G401 (cell line): ENCODE data around the gene ZMYND10. TPM values are rescaled to one million over a fixed set of nuclear protein-coding genes. Genes with fewer than 3 reads are reported as not detected.

Experiments
- DNase-seq: peaks from one replicate; pipeline ENCODE4 v3.0.0-alpha.2; 2015; ENCODE audit warnings: low spot score
- in situ Hi-C: cut with HindIII; loops from 2 replicates; pipeline ENCODE4 v1.10.0; 2016; ENCODE audit warnings: low sequenced_read_pairs, mixed read lengths
- total RNA-seq: library from RNA; depleted of rRNA; stranded (reverse); fragments of >200 nt; shearing (Covaris generic); gene quantifications from 2 replicates; pipeline ENCODE4 v1.2.3, GENCODE V29; 2014; rRNA removed

ZMYND10 gene
- total RNA-seq, result 10.1 TPM in 1 of 2 replicates, not detected in the other

DNA sequence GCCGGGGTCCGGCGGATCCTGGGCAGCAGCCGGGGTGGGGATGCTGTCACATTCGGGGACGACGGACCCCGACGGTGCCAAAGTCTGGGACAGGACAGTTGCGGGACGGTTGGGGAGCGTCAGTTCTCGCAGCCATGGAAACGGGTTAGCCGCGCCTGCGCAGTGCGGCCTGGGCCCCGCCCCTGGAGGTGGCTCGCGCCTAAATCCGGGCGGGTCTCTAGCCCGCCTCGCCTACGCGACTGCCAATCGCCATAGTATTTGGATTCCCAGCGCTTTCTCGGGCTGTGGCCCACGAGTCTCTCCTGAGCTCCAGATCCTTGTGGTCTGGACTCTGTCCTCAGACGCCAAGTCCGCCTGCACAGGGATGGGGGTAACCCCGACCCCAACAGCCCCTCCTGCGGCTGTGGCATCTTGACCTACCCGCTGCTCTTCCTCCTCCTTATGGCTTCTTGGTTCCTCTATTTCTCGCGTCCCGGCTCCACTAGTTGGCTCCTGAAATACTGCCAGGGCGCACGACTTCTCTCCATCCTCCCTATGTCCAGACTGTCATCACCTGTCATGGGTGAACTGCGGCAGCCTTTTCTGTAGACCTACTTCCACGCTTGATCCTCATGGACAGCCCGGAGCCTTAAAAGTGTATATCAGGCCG lies at the start of gene ZMYND10:
TSS of gene ZMYND10 (minus strand) at position 147 of the 649 bp plus-strand sequence. CDS start 153 bp downstream, outside the sequence.
- DNase-seq, result no peak
- in situ Hi-C loops, result no loop called here

DNA sequence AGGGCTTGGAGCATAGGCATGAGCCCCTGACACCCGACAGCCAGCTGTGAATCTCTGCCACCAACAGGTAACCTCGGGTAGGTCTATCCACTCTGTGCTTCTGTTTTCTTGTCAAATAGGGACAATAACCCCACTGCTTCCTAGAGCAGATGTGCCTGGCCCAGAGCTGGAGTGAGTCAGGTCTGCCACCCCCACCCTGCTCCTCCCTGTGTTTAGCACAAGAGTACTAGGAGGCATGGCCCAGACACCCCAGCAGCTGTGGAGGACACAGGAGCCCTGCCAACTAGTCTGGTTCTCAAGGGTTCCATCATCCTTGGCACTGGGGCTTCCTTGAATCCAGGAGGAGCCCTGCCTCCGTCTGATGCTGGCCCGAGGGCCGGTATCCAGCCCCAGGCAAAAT lies 47.5 kb upstream of the ZMYND10 start:
- in situ Hi-C loops, result no loop called here

GRCh38 chr3:50392101-50392715 lies 46.7 kb upstream of the ZMYND10 start:
- in situ Hi-C loops, result no loop called here
- DNase-seq, result peak; percentile 25

More for the DNA sequence above, 47.5 kb upstream of the ZMYND10 start:
- no peak for DNase-seq

DNA sequence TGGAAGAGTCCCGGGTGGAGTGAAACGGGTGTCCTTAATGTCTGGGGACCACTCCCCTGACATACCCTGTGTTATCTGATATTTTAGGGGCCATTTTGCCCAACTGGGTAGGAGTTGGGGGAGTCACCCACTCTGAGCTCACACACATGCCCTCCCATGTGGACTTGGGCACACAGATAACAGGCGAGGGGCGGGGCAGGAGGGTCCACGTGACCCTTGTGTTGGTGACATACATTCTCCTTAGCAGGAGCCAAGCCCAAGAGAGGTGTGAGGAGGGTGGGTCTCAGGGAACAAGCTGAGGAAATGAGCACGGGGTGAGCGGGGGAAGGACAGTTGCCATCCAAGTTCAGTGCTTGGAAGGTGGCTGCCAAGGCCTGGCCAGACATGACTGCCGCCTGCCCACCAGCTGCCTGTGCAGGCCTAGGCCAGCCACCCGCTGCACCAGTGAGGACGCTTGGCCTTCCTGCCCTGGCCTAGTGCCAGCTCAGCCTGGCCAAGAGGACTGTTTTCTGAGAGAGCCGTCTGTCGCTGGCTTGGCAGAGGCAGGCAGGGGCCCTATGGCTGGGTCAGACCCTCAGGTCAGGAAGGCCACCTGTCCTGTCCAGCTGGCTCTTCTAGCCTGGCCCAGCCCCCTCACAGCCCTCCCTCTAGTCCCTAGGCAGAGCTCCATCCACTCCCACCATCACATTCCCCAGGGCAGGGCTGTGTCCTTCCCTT lies 45.1 kb upstream of the ZMYND10 start:
- DNase-seq, result peak; percentile 97
- in situ Hi-C loops, result no loop called here

DNA sequence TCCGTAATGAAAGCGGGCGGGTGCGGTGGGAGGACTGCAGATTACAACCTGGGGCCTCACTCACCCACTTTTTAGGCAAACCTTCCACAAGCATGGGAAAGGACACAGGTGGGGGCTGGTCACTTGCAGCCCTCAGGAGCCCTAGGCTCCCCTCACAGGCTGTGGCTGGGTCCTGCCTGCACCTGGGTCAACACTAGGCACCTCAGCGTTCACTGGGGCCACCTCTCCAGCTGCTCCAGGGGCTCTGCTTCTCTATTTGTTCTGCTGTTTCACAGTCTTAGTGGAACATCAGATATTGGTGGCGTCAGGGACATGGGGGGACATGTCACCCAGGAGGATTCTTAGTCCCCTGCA lies 43.9 kb upstream of the ZMYND10 start:
- in situ Hi-C loops, result no loop called here
- no peak for DNase-seq

DNA sequence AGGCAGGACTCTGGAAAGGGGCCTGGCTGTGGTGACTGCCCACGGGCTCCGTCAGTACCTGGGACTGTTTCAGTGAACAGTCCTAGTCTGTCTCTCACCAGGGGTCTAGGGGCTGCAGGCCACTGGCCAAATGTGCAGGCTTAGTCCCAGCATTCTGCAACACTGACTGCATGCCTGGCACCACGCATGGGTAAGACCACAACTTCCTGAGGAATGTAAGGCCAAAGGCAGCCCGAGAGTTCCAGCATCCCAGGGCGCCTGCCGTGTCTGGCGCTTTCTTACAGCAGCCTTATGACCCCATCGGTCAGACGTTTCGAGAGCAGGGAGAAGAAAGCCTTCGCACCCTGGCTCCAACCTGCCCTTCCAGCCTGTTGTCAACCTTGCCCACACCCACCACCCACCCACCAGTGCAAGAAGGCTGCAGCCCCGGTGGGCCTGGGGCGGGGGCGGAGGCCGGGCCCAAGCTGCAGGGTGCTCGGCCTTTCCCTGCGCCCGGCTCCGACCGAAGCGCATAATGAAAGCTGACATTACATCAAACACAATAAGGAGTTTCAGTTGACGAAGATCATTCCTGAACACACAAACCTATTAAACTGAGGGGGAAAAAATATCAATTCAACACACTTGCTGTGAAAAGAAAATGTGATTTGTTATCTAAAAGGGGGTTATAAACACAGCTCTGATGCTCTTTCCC lies 43.3 kb upstream of the ZMYND10 start:
- in situ Hi-C loops, result no loop called here
- DNase-seq, result no peak

- peak; percentile 72 for DNase-seq
- in situ Hi-C loops, result no loop called here
These were observed 42.6 kb upstream of the ZMYND10 start for GRCh38 chr3:50388016-50388719.

GRCh38 chr3:50385754-50386153 lies 40.2 kb upstream of the ZMYND10 start:
- in situ Hi-C loops, result no loop called here
- DNase-seq, result no peak

DNA sequence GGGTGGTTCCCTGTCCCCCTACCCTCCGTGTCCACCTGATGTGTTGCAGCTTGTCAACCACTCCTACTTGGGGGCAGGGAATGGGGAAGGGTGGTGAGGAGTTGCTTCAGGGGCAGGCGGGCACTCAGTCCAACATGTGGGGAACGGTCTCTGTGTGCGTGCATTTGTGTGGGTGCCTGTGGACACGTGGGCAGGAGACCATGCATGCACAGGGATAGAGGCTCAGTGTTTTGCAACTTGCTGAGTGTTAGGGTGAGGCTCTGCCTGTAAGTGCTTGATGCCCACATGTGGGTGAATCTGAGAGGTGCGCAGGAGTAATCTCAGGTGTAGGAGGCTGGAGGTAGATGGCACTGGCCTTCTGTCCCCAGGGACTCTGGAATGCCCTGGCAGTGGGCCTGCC lies 38.2 kb upstream of the ZMYND10 start:
- no peak for DNase-seq
- in situ Hi-C loops, result no loop called here

GRCh38 chr3:50382722-50383121 lies 37.2 kb upstream of the ZMYND10 start:
- DNase-seq, result no peak
- in situ Hi-C loops, result no loop called here

DNA sequence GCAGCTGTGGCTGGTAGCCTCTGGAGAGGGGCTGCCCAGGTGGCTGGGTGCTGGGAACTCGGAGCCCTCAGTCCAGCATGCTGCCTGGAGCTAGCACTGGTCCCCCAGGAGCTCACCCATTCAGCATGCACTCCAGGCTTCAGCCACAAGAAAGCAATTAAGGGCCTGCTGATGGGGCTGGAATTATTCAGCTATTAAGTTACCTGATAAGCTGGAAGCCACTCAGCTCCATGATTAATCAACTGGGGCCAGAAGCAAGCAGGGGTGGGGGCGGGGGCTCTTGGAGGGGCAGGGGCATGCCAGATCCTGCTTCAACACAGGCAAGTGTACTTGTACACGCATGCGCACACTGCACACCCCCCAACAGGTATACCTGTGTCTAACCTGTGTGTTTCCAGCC lies 35.9 kb upstream of the ZMYND10 start:
- no peak for DNase-seq
- in situ Hi-C loops, result no loop called here

- no peak for DNase-seq
- in situ Hi-C loops, result no loop called here
These were observed 35.0 kb upstream of the ZMYND10 start for GRCh38 chr3:50380405-50381085.

DNA sequence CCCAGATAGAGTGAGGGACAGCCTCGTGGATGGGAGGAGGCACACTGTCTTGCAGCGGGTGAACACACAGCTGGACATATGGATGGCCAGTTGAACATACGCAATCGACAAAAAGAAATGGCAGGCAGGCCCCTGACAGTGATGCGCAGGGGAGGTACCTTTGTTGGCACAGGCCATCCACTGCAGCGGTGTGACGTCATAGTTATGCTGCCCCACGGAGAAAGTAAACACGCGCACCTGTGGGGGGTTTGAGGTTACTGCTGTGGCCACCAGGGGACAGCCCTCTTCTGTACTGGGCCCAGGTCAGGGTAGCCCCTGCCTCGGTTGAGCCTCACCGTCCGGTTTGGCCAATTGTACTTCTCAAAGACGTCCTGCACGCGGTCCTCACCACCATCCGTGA lies 33.2 kb upstream of the ZMYND10 start:
- DNase-seq, result no peak
- in situ Hi-C loops, result no loop called here

DNA sequence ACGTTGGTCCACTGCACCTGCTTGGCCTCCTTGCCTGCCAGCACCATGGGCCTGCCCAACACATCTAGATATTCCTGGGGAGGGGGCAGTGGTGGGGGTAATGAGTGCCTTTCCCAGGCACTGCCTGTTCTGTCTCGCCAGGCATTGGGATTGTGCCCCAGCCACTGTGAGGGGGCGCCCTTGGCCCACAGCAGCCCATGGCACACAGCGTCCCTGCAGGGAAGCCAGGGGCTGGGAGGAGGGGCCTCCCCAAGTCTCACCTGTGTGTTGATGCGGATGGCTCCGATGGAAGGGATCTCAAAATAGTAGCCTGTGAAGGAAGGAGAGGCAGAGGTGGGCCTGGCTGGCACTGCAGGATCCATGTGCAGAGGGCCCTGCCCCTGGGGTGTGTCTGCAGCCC lies 32.5 kb upstream of the ZMYND10 start:
- in situ Hi-C loops, result no loop called here
- DNase-seq, result no peak

- DNase-seq, result no peak
- in situ Hi-C loops, result no loop called here
These were observed 29.9 kb upstream of the ZMYND10 start for GRCh38 chr3:50375258-50375931.

DNA sequence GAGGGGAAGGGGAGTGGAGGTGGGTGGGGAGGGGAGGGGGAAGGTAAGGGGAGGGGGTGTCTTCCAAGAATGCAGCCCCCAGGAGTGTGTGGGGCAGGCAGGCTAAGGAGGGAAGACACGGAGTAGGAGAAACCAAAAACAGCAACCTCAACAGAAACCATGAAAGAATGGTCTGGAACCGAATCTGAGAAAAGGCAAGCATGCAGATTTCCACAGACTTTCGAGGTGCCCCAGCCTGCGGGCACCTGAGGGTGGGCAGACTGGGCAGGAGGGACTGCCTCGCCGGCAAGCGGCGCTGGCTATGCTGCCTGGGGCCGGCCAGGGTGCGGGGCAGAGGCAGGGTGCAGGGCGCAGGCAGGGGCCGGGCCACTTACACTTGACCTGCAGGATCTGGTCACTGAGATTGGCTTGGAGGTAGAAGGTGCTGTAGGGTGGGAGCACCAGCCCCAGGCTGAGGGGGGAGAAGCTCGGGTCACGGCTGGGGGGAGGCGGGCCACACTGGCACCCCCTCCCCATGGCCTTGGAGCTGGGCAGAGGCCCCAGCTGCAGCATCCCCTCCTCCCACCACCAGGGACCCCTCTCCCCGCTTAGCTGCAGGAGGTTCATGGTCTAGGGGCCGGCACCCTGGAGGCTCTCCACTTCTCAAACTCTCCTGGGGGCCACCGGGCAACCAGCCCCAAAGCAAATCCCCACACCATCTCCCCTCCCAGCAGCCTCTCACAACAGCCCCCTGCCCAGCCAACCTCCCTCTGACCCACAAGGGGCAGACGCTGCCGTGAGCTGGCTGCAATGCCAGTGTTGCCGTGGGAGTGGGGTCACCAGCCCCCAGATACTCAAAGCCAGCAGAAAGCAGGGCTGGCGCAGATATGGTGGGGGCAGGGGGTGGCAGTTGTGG lies 29.1 kb upstream of the ZMYND10 start:
- DNase-seq, result no peak
- in situ Hi-C loops, result no loop called here
